Motor neuron (in vitro differentiated cells): ENCODE results near the gene FGFR4. TPM values are rescaled to one million over a fixed set of nuclear protein-coding genes. Genes with fewer than 3 reads are reported as not detected.

ENCODE experiments used
- total RNA-seq, 8 experiments: library from RNA; unstranded; fragments of 300-600 nt; gene quantifications; 2 replicates each; pipeline versions ENCODE4 v1.2.3 to v1.2.4, GENCODE V29; 2022

FGFR4 gene
- total RNA-seq, 8 experiments from 2014 or later = 0.98 to 11.2 (median 2.2) TPM

Other genes with a start within 250 kb of the FGFR4 start
- 1 to 10 TPM in 1 of 8 experiments, under 1 TPM in 1, not detected in 6; 0.46 to 1.1 TPM for gene HK3, start 187.6 kb upstream of the FGFR4 start, total RNA-seq
- 10 to 100 TPM; 28.4 to 47.1 (median 36.0) TPM for gene UIMC1, start 80.1 kb upstream of the FGFR4 start, total RNA-seq
- 10 to 100 TPM; 14.1 to 36.8 (median 21.1) TPM for gene ZNF346, start 64.2 kb upstream of the FGFR4 start, total RNA-seq
- 10 to 100 TPM; 23.9 to 91.7 (median 32.6) TPM for gene NSD1, start 46.9 kb downstream of the FGFR4 start, total RNA-seq
- 10 to 100 TPM; 14.6 to 34.0 (median 23.8) TPM for gene RAB24, start 216.8 kb downstream of the FGFR4 start, total RNA-seq
- 100 to 1,000 TPM in 3 of 8 experiments, 10 to 100 TPM in 5; 64.9 to 154 (median 93.2) TPM for gene PRELID1, start 216.9 kb downstream of the FGFR4 start, total RNA-seq
- 10 to 100 TPM in 2 of 8 experiments, 1 to 10 TPM in 6; 2.4 to 34.1 (median 6.3) TPM for gene MXD3, start 225.0 kb downstream of the FGFR4 start, total RNA-seq